ENCODE results near the gene NEDD8.

Gene NEDD8

DNA sequence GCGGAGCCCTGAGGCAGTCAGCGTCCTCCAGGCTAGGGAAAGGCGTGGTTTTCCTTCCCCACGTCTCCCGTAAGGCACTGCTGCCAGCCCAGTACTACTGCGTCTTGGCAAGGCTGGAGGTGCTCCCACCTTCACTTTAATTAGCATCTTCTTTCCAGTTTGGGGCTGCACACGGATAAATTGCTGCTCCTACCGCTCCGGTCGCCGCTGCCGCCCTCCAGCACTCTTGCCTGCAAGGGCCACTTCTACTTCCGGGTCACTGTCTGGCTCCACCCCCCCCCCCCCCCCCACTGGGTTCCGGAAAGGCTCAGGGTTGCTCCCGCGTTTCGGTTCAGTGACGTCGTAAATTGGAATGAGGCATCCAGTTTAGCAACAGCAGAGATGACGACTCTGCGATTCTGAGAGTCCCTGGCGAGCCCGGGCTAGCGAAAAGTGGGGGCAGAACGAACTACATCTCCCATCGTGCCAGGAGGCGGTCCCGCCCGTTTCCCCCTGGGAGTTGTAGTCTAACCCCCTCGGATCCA, at the start of gene NEDD8:
Gene NEDD8, minus strand, starts transcription at position 247 of the 524 bp plus-strand sequence. Its CDS starts 100 bp downstream, at position 147.
- DNase-seq: peak; percentile 88

DNA sequence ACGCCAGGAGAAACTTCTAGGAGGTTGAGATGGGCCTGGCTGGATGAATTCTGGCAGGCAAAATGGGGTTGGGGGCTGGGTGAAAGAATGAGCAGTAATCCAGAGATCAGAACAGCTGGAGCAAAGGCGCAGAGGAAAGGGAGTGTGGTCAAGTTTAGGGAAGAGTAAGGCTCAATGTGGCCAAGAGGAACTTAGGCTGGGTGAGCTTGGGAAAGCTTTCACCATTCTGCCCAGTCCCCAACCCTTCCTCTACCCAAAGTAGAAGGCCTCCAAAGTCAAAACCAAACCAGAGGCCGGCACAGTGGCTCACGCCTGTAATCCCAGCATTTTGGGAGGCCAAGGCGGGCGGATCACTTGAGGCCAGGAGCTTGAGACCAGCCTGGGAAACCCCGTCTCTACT, 49.5 kb upstream of the NEDD8 start:
- no peak for DNase-seq

DNA sequence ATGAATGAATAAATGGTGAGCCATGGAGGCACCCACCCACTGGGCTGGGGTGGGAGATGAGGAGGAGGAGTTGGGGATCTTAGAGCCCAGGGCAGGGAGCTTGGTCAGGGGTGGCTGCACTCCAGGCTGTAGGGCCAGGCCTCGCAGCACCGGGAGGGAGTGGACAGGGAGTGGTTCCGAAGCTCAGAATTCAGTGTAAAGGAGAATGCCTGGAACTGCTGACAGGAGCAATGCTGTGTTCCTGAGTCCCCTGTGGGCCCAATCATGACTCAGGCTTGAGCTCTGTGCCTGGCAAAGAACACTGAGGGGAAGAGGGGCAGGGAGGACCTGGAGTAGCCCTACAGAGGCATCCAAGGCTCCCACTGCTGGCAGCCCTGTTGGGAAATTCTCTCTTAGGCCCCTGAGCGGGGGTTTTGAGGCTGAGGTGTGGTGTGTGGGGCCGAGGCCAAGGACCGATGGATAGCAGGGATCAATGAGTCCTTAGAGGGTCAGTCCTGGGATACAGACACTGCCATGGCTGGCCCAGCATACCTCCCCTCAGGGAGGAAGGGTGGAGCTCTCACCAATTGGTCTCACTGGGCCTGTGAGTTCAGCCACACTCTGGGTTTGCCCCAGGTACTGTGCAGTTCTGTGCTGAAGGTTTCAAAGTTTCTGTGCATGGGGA, 48.8 kb upstream of the NEDD8 start:
- no peak for DNase-seq

DNA sequence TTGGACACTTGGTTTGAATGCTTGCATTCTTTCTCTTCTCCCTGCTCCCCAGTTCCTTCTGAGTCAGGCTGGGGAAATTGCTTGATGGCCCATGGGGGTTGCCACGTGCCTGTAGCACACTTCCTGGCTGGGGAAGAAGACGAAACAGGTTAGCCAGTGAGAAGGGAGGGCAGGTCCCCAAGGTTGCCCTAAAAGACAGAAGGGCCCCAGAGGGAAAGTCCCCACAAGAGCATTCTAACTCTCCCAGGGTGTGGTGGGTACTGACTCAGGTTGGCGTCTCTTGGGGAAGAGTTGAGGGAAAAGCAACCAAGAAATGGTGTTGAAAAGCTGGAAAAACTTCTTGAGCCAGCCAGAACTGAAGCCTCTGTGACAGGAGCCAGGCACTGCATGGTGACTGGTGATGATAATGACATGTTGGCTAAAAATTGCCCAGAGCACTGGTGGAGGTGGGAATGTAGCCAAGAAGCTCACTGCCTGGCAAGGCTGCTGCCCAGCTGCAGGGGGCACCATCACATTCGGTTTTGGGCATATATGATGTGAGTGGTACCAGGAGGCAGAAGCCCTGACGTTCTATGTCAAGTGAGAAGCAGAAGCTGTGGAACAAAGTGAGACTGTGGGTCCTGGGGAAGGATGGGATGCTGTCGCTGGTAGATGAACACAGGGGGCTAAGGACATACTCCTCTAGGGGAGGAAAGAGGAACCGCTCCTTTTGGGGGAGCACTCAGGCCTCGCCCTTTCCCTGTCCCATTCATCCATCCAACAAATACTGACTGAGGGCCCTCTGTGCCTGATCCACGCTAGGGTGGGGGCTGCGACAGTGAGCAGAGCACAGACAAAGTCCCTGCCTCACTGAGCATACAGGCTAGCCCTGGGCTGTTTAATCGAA, 47.4 kb upstream of the NEDD8 start:
- DNase-seq: peak; percentile 71

DNA sequence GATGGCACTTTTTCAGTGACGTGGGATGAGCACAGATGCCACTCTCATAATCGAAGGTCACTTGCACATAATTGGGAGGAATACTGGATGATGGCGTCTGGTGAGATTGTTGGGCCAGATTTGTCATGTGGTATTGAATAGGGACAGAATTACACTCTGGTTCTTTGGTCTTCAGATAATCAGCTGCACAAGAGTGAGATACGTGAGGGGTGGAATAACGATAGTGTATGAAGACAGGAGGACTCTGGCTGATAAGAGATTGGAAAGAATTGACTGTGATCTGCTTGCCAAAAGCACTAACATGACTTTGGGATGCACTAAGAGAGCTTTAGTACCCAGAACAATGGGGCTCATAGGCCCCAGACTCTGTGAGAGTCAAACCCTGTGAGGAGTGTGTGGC, 46.3 kb upstream of the NEDD8 start:
- DNase-seq: no peak

DNA sequence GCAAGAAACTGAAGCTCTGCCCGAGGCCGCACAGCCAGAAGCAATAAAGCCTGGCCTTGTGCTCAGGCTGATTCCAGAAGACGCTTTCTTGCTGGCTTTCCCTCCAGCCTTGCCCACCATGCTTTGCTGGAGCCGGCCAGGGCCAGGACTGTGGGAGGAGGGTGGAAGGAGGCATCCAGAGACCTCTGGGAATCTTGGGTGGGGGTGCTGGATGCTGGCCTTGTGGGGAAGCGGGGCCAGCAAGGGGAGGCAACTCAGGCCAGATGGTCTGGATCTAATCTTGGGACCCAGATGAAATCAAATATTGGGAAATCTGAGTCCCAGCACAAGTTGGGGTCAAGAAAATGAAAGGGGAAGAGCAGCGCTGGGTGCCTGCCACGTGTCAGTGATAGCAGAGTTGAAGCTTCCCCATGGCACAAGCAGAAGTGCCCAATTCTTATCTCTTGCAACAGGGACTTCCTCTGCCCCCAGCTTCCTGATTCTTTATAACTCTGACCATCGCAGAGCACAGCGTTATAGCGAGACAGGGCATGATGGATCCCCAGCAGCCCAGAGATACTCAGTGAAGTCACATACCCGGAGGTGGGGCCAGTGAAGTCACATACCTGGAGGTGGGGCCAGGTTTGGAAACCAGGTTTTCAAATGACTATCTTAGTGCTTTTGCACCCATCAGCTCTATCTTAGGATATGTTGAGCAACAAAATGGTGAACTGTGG, 45.6 kb upstream of the NEDD8 start:
- peak; percentile 11 for DNase-seq

DNA sequence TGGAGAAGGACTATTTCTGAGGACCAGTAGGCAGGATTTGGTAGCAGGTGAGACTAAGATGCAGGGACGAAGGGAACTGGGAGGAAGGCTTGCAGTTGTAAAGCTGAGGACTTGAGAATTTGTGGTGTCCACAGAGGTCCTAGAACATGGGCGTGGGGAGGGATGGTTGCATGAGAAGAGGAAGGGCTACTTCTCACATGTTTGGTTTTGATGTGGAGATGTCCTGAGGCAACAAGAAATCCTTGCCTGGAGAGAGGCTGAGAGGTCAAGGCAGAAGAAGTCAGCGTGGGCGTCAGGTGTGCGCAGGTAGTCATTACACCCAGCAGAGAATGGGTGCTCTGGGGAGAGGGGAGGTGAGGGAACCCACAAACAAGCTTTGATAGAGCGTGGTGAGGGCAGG, 44.9 kb upstream of the NEDD8 start:
- DNase-seq: no peak

DNA sequence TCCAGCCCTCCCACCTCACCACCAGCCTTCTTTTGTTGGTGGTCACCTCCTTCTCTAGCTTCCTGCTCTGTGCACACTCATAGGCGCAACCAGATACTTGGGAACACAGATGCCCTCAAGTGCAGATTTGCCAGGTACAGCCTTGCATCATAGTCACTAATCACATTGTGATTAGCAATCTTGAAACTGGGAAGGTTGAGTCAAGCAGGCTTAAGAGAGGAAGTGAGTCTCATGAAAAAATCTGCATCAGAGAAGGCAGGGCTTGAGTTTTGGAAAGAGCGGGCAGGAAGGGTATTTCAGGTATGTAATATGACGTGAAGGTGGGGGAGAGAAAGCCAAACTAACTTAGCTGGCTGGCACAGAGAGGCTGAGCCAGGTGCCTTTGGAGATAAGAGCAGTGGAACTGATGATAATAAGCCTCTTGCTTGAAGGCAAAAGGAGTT, 42.0 kb upstream of the NEDD8 start:
- peak; percentile 61 for DNase-seq

DNA sequence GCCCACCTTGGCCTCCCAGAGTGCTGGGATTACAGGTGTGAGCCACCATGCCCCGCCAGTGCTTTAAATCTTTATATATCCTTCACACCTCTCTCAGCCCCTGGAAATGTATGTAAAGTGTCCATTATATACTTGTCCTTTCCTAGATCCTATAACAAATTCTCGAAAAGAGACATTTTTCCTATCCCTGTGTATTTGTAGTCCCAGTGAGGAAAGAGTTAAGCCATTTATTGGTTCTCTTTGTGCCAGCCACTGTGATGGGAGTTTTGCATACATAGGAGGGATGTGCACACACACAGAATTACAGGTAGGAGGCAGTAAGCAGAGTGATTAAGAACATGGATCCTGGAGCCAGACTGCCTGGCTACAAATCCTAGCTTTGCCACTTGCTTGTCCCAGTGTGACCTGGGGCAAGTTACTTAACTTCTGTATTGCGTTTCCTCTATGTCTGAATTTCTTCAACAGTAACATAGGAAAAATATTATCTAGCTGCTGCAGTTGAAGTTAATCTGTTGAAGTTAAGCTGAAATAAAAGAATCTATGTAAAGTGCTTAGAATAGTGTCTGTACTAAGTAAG, 41.3 kb upstream of the NEDD8 start:
- DNase-seq: no peak

DNA sequence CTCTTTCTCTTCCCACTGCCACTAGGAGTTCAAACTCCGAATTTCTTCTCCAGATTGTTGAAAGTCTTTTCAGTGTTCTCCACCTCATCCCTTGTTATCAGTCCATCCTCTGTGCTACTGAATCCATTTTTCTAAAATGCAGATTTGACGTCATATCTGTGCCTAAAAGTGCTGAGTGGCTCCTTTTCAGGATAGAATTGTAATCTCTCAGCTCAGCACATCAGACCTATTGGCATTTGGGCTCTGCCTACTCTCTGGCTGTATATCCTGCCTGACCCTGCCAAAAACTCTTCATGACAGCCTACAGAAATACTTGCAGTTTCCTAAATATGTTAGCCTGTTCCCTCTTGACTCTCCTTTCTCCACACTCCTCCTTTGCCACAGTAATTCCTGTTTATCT, 40.3 kb upstream of the NEDD8 start:
- DNase-seq: no peak

DNA sequence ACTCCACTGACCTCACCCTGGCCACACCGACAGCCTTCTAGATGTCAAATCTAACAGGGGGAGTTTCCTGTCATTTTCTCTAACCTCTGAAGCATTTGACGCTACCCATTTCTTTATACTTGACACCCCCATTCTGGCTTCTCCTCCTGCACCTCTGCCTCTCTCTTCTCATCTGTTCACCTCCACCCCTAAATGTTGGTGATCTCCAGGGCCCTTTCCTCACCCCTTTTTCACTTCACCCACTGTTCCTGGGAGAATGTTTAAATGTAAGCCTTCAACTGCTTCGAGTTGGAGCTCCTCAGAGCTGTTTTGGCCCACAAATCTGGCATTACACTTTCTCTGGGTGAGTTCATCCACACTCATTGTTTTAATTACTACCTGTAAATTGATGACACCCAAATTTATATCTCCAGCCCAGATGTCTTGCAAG, 39.7 kb upstream of the NEDD8 start:
- DNase-seq: no peak

DNA sequence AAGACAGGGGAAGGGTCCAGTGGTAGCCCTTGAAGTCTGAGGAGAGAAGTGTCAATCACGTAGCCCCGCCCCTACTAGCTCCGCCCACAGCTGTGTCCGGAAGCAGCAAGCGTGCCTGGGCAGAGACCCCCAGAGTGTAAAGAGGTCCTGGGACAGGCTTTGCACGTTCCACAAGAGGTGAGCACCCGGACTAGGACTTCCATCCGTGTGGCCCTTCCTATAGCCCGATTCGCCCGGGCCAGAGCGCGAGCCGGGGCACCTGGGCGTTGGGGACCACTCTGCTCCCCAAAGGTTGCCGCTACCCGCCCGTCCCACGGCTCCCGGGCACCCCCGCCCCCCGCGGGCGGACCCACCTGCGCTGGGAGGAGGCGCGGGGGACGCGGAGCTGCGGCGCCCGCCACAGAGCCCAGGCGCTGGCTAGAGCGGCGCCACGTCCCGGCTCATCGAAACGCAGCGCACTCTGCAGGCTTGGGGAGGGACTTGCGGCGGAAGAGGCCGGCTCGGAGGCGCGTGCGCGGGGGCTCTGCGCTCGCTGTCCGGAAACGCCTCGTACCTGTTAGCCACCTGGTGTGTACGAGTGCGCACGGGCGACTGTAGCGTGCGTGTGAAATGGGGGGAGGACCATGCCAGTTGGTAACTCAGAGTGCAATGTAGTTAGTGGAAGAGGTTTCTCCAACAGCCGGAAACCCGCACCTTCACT, 39.1 kb upstream of the NEDD8 start, which contains the start of gene RABGGTA:
Gene RABGGTA, minus strand, starts transcription at position 464 of the 700 bp plus-strand sequence. CDS start 482 bp downstream, outside the sequence.
- DNase-seq: peak; percentile 96

DNA sequence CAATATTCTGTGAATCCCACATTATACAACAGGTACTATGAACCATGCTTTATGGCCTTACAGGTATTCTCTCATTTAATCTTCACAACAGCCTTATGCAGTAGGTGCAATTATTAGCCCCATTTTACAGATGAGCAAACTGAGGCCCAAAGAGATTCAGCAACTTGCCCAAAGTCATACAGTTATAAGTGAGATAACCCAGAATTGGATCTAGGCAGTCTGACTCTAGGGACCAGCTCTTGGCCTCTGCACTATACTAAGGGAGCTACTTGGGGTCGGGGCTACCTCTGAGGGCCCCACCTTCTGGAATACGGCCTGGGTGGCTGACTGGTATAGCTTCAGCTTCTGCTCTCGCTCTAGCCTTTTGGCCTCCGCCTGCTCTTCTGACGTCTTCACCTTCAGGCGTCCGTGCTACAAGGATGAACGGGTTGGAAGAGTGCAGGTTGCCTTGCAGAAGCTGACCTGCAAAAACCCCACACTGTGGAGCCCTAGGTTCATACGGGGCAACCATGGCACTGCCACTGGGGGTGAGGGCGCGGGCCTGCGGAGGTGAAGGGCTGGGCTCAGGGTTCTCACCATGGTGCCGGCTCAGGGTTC, 38.5 kb upstream of the NEDD8 start:
- DNase-seq: no peak

DNA sequence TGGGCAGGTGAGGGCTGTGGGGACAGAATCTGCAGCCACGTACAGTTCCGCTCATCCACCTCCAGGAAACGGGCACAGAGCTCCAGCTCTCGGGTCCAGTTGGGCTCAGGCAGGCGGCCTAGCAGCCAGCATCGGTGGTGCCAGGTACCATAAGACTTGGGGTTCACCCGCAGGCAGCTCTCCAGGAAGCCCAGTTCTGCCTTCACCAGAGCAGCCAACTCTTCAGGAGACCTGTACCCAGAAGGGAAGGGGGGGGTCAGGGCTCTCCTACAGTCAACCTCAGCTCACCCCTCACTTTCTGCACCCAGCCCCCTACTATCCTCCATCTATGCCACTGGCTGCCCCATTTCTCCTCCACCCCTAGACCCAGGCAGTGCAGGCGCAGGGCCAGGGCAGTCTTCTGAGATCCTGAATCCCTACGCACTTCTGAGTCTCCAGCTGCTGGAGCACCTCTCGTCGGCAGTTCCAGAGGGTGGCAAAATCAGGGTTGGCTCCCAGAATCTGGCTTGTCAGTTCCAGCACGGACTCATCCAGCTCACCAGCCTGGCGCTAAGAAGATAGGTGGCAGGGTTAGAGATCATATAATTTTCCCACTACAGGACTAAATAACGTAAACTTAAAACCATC, 37.9 kb upstream of the NEDD8 start:
- DNase-seq: no peak

DNA sequence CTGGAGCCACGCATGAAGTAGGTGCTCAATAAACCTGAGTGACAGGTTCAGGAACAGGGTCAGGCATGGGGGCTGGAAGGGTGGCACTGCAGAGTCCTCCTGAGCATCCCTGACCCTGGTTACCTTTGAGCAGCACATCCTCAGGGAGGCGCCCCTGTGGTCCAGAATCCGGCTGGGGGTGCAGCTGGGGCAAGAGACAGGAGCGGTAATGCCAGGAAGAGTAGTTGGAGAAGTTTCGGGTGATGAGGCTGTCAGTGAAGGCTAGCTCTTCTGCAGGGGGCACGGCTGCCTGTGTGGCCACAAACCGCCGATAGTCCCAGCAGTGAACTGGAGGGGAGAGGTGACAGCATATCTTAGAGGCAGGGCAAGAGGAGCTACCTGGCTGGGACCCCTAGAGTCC, 37.2 kb upstream of the NEDD8 start:
- no peak for DNase-seq

DNA sequence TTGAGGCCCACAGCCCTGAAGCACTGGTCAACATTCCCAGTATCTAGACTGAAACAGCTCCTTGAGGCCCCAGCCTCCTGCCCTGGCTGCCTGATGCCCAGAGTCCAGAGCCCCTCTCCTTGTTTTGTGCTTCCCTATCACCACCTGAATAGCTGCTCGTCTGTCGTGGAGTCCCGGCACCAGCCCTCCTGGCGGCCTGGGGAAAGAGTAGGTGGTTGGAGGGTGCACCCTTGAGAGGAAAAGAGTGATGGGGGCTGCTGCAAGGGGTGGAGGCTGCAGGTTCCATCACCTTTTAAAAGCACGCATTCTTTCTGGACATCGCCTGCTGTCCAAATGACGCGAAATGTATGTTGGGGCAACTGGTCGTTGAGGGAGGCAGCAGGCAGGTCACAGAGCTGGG, 36.1 kb upstream of the NEDD8 start:
- no peak for DNase-seq

DNA sequence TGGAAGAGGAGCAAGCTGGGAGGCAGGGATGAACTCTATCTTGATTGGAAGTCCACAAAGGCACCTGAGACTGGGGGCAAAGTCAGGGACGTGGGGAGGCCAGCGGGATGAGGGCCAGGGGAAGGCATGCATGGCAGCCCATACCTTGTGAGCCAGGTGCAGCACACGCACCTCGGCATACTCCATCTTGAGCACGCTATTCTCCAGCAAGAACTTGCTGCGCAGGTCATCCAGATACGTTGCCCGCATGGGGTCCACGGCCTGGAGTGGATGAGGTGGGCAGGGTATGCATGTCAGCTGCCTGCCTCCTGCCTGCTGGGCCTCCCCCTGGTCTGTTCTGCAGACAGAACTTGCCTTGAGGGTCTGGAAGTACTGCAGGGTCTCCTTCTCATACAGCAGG, 35.3 kb upstream of the NEDD8 start:
- DNase-seq: no peak

DNA sequence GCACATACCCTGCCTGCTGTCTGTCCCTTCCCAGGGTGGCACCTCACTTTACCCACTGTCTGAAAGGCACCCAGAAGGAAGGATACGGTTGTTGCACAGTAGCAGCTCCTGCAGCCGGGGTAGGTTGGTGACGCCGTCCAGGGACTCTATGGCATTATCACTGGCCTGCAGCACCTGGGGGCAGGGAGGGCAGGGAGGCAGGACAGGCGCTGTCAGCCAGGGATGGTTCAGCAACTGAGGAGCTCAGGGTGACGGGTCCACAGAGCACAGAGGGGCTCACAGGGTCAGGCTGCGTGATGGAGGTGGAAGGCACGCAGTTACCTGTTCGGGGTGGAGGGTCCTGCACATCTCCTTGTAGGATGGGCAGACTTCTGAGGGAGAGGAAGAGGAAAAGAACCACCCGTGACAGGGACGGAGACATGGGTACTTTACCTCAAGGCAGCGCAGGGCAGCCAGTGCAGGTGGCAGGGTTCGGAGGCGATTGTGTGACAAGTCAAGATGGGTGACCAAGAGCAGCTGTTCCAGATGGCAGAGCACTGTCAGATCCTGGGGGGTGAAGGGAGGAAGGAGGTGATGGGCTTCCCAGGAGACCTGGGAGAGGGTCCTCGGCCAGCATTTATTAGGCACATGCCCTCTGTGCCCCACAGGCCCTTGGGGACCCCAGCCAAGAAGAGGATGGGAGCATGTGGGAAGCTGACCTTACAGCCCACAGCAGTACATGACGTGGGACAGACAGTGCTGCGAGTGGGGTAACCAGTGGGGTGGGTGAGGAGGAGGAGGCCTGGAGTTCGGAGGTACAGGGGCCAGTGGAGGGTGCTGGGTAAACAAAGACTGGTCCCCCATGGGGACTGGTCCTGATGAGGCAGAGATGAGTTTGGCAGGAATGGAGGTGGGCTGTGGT, 34.4 kb upstream of the NEDD8 start:
- DNase-seq: no peak

DNA sequence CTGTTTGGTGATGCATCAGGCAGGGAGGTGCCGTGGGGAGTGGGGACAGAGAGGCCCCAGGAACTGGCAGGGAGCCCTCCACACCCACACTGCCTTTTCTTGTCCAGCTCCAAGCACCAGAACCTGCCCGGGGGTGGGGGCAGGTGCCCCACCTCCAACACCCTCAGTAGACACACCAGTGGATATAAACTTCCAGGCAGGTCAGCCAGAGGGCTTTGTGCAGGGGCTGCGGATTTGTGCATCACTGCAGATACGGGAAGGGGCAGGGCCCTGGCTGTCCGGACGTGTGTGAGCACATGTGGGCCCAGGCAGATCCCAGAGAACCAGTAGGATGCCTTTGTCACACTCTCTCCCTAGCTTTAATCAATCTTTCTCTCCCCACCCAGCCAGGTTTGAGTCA, 32.1 kb upstream of the NEDD8 start:
- DNase-seq: no peak

DNA sequence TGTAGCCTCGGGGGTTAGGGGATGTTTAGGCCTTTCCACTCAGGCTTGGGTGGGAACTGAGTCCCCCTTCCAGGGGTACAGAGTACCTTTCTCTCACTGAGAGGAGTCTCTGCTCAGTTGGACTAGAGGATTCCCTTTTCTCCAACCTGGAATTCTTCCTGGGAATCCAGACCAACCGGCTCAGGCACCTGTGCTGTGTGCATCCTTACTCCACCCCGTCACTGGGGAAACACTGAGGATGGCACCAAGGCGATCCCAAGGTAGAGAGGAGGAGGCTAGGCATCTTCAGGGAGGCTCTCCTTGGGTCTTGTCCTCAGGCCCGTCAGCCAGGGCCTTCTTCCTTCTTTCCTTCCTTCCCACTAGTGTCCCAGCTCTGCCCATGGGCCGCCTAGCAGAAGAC, 31.7 kb upstream of the NEDD8 start:
- DNase-seq: no peak

Data from CD4-positive, alpha-beta T cell treated with Interleukin-12 subunit alpha and Interleukin-12 subunit beta, for 1 hour (primary cell).